Femur (tissue), 1 donor: ENCODE data around the gene UBALD1.
A peak's percentile ranks its signal among the peaks of the same experiment; 100 is the strongest.

Experiments
- DNase-seq: peaks from one replicate; pipeline ENCODE4 v3.0.0-alpha.2; 2017

UBALD1 gene

GRCh38 chr16:4613636-4614570, 785 bp downstream of the UBALD1 start:
- DNase-seq = no peak

GRCh38 chr16:4612977-4613635, 1.6 kb downstream of the UBALD1 start:
- DNase-seq = no peak

- DNase-seq = no peak
Observed at GRCh38 chr16:4612474-4612931, 2.2 kb downstream of the UBALD1 start.

GRCh38 chr16:4611337-4612021, 3.2 kb downstream of the UBALD1 start:
- DNase-seq = no peak

- DNase-seq = no peak
Observed at GRCh38 chr16:4610011-4611005, 4.4 kb downstream of the UBALD1 start.

GRCh38 chr16:4609200-4610010, 5.3 kb downstream of the UBALD1 start:
- no peak for DNase-seq

GRCh38 chr16:4608704-4608980, 6.0 kb downstream of the UBALD1 start:
- no peak for DNase-seq

GRCh38 chr16:4607841-4608703, 6.6 kb downstream of the UBALD1 start:
- no peak for DNase-seq

GRCh38 chr16:4606354-4606753, 8.3 kb downstream of the UBALD1 start:
- no peak for DNase-seq

GRCh38 chr16:4604401-4604800, 10.3 kb downstream of the UBALD1 start:
- no peak for DNase-seq

GRCh38 chr16:4603624-4604170, 11.0 kb downstream of the UBALD1 start:
- no peak for DNase-seq

GRCh38 chr16:4602331-4602730, 12.4 kb downstream of the UBALD1 start:
- no peak for DNase-seq

- no peak for DNase-seq
Observed at GRCh38 chr16:4601864-4602186, 12.9 kb downstream of the UBALD1 start.

- DNase-seq = peak; percentile 88
Observed at GRCh38 chr16:4601036-4601863, 13.4 kb downstream of the UBALD1 start.

GRCh38 chr16:4599545-4599944, 15.1 kb downstream of the UBALD1 start:
- DNase-seq = no peak

GRCh38 chr16:4599037-4599436, 15.7 kb downstream of the UBALD1 start:
- DNase-seq = no peak

GRCh38 chr16:4597174-4597573, 17.5 kb downstream of the UBALD1 start:
- no peak for DNase-seq

- DNase-seq = no peak
Observed at GRCh38 chr16:4594433-4595410, 20.0 kb downstream of the UBALD1 start.
